ENCODE results near the gene CRELD1.

CRELD1 gene

DNA sequence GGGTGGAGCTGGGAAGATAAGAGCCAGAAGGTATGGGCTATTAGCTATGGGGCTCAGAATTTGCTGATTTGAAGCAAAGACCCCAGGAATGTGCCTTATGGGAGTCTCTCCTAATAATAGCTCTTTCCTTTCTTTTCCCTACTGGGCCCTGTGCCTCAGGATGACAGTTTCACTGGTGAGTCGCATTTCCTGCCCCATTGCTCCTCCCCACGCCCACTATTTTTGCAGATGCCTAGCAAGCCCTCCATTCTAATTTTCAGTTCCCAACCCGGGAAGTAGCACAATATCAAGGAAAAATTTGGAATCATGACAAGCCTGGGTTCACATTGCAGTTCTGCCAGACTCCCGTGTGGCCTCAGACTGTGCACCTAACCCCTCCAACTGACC, 30.4 kb upstream of the CRELD1 start:
- FAIRE-seq (no peak), DNase-seq (ENCODE audit: extremely low spot score, insufficient read length, low read depth) (no peak)

- FAIRE-seq (no peak), DNase-seq (ENCODE audit: extremely low spot score, insufficient read length, low read depth) (no peak)
Measured at GRCh38 chr3:9903904-9904303, 29.7 kb upstream of the CRELD1 start.

GRCh38 chr3:9906480-9906879, 27.2 kb upstream of the CRELD1 start:
- no peak for DNase-seq (ENCODE audit: extremely low spot score, insufficient read length, low read depth)
- FAIRE-seq, result no peak

- FAIRE-seq (no peak), DNase-seq (ENCODE audit: extremely low spot score, insufficient read length, low read depth) (no peak)
Measured at GRCh38 chr3:9908286-9908685, 25.3 kb upstream of the CRELD1 start.

DNA sequence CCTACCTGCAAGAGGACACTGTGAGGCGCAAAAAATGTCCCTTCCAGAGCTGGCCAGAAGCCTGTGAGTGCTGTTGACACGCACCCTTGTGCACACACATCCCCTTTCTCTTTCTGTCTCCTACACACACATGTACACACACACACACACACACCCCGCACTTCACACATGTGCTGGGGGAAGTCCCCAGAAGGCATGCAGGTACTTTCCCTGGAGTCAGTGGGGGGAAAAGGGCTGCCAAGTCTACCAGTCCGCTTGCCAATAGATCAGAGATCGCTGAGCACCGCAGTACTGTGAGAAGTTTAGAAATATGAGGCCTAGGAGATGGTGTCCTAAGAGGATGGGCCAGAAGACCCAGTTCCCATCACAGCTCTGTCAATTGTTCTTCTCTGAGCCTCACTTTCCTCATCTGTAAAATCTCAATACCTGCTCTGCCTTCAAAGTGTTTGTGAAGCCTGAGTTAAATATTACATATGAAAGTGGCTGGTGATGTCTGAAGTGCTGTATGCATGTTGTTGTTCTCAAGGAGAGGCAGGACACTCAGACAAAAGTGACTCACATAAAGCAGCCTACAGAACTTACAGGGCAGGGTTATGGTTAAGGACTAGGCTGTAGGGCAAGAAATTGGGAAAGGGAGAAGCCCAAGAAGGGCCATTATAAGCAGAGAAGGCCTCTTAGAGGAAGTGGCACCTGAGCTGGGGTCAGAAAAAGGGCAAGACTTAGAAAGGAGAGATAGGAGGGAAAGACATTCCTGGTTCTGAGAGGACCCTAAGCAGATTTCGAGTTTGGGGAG, 24.2 kb upstream of the CRELD1 start:
- FAIRE-seq (no peak), DNase-seq (ENCODE audit: extremely low spot score, insufficient read length, low read depth) (no peak)

- FAIRE-seq (no peak), DNase-seq (ENCODE audit: extremely low spot score, insufficient read length, low read depth) (no peak)
Measured at GRCh38 chr3:9911863-9912262, 21.8 kb upstream of the CRELD1 start.

GRCh38 chr3:9912294-9912935, 21.2 kb upstream of the CRELD1 start:
- FAIRE-seq, result no peak
- no peak for DNase-seq (ENCODE audit: extremely low spot score, insufficient read length, low read depth)

DNA sequence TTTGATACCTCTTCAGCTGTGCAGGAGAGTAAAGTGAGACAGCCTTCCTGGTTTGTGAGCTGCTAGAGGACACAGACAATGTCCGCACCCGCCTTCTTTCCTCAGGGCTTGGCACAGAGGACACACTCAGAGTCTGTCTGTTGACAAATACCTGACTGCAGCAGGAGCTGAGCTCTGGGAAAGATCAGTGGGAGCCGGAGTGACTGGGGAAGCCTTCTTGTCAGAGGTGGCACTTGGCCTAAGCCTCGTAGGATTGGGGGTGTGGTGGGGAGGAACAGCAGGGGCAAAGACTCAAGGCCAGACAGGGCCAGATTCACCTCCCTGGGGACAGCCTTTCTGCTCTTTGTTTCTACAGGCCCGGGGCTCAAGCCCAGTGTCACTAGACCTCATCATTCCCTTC, 20.0 kb upstream of the CRELD1 start:
- FAIRE-seq, result no peak

DNA sequence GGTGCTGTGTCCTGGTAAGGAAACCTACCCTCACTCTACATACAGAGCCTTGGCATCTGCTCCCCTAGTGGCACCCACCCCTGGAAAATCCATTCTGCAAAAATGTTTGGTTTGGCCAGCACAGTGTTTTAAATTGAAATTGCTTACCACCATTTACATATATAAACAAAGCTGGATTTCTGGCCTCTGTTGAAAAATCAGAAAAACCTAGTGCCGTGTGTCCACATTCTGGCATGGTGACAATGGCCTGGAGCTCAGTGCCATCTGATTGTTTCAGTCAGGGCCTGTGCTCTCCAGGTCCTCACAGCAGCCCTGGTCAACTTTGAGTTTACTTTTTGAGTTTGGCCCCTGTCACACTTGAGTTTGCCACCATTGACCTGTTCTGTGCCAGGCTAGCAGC, 19.6 kb upstream of the CRELD1 start:
- no peak for DNase-seq (ENCODE audit: extremely low spot score, insufficient read length, low read depth)

More for the DNA sequence above, 20.0 kb upstream of the CRELD1 start:
- no peak for DNase-seq (ENCODE audit: extremely low spot score, insufficient read length, low read depth)

GRCh38 chr3:9914559-9915253, 18.9 kb upstream of the CRELD1 start:
- DNase-seq (ENCODE audit: extremely low spot score, insufficient read length, low read depth) (no peak), FAIRE-seq (no peak)

More for the DNA sequence above, 19.6 kb upstream of the CRELD1 start:
- no peak for FAIRE-seq

DNA sequence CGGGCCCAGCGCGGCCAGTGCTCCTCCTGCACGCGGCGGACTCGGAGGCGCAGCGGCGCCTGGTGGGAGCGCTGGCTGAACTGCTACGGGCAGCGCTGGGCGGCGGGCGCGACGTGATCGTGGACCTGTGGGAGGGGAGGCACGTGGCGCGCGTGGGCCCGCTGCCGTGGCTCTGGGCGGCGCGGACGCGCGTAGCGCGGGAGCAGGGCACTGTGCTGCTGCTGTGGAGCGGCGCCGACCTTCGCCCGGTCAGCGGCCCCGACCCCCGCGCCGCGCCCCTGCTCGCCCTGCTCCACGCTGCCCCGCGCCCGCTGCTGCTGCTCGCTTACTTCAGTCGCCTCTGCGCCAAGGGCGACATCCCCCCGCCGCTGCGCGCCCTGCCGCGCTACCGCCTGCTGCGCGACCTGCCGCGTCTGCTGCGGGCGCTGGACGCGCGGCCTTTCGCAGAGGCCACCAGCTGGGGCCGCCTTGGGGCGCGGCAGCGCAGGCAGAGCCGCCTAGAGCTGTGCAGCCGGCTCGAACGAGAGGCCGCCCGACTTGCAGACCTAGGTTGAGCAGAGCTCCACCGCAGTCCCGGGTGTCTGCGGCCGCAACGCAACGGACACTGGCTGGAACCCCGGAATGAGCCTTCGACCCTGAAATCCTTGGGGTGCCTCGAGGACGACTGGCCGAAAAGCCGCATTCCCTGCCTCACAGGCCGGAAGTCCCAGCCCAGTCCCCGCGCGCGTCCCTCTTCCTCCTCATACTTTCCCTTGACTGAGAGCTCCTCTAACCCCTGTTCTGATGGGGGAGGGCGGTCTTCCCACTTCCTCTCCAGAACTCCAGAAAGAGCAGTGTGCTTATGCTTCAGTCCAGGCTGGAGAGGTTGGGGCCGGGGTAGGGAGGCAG, 18.1 kb upstream of the CRELD1 start:
- DNase-seq (ENCODE audit: extremely low spot score, insufficient read length, low read depth) (no peak), FAIRE-seq (no peak)

DNA sequence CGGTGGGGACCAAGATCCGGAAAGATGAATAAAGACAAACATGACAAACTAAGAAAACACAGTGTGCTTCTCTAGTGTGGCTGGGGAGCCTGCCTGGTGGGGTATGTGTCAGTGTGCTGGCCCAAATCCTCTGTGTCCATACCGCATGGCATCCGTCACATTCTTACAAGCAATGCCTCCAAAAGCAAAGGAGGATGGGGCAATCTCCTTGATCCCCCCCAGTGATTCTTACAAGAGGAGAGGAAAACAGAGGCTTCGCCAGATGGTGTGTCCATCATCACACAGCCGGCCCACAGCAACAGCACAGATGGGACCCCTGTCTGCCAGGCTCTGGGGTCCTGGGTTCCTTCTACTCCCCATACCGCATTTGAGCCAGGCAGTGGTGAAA, 17.3 kb upstream of the CRELD1 start:
- FAIRE-seq, result no peak

GRCh38 chr3:9916734-9917680, 16.6 kb upstream of the CRELD1 start, which contains the start of gene IL17RC:
IL17RC (plus strand) TSS chr3:9917098; CDS start chr3:9917316, 218 bp downstream.
- FAIRE-seq (no peak), DNase-seq (ENCODE audit: extremely low spot score, insufficient read length, low read depth) (no peak)

More for the DNA sequence above, 17.3 kb upstream of the CRELD1 start:
- no peak for DNase-seq (ENCODE audit: extremely low spot score, insufficient read length, low read depth)

DNA sequence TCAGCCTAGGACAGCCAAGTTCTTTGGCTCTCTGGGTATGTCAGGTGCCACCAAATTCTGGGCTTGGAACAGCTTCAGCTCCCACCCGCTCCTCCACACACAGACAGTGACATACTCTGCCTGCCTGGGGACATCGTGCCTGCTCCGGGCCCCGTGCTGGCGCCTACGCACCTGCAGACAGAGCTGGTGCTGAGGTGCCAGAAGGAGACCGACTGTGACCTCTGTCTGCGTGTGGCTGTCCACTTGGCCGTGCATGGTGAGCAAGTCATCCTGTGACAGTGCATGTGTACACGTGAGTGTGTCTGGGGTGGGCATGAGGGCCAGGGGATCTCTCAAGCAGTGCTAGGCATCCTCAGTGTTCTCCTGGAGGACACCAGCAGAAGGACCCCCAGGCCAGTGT, 15.8 kb upstream of the CRELD1 start:
- FAIRE-seq, result no peak

DNA sequence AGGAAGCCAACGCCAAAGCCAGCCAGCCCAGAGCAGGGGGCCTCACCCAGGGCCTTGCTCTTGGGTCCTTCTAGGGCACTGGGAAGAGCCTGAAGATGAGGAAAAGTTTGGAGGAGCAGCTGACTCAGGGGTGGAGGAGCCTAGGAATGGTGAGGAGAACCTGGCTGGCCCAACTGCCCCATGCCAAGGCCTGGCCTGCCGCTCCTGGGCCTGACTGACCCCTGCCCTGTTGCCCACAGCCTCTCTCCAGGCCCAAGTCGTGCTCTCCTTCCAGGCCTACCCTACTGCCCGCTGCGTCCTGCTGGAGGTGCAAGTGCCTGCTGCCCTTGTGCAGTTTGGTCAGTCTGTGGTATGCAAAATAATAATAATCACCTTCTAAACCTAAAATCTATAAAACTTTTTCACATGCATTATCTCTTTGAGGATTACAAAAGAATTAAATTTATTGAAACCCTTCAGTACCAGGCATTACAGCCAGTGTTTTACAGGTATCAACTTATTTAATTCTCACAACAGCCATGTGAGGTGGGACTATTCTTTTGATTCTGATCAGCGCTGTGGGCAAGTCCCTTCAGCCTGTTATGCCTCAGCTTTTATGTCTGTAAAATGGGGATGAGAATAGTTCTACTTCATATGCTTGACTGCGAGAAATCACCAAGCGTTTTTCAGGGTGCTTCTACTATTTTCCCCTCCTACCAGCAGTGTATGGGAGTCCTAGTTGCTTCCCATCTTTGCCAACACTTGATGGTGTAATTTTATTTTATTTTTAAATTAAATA, 15.2 kb upstream of the CRELD1 start:
- FAIRE-seq (no peak), DNase-seq (ENCODE audit: extremely low spot score, insufficient read length, low read depth) (no peak)

More for the DNA sequence above, 15.8 kb upstream of the CRELD1 start:
- no peak for DNase-seq (ENCODE audit: extremely low spot score, insufficient read length, low read depth)

- DNase-seq (ENCODE audit: extremely low spot score, insufficient read length, low read depth), result no peak
- no peak for FAIRE-seq
Measured at GRCh38 chr3:9928158-9928557, 5.5 kb upstream of the CRELD1 start.

DNA sequence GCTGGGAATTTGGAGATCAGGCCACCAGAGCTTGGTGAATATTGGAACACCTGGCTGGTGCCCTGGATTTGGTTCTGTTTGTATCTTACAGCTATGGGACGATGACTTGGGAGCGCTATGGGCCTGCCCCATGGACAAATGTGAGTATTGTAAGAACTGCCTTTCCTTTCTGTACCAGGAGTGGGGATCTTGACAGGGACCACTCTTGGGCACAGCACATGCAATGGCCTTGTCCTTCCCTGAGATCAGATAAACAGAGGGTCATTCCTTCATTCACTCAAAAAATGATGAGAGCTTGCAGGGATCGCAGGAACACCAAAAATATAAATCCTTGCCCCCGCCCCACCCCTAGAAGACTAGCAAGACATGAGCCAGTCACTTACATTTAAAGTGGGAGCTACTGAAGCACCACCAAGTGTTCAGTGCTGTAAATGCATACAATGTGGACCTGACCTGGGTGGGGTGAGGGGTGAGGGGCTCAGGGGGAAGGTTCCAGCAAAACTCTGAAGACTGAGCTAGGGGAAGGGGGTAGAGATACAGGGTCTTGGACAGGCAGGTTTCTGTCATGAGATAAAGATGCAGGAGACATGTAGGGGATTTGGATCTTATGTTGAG, 2.7 kb upstream of the CRELD1 start:
- no peak for DNase-seq (ENCODE audit: extremely low spot score, insufficient read length, low read depth)
- FAIRE-seq, result no peak

DNA sequence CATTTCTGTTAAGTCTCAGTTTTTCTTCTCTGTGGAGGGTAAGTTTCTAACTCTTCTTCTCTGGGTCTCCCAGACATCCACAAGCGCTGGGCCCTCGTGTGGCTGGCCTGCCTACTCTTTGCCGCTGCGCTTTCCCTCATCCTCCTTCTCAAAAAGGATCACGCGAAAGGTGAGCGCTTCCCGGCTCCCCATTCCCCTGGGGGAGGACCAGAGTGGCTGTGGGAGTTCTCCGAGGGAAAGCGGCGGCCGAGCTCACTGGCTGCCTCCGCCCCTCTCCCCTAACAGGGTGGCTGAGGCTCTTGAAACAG, 1.1 kb upstream of the CRELD1 start:
- FAIRE-seq, result no peak
- DNase-seq (ENCODE audit: extremely low spot score, insufficient read length, low read depth), result no peak
